Immature natural killer cell (primary cell): ENCODE data around the gene OST4. TPM values are rescaled to one million over a fixed set of nuclear protein-coding genes. Genes with fewer than 3 reads are reported as not detected.

ENCODE experiments used
- DNase-seq, 3 donors: peaks; one replicate each; pipeline ENCODE4 v3.0.0; 2022; ENCODE audit warnings: mixed read lengths in 1 of 3
- H3K27ac Mint-ChIP-seq, 6 donors: one replicate each; pipeline ENCODE4 v1.8.0; 2020; ENCODE audit warnings: mixed read lengths in 6 of 6, mild to moderate bottlenecking in 5 of 6, inconsistent platforms in 4 of 6, moderate library complexity in 3 of 6
- H3K27me3 Mint-ChIP-seq, 3 donors: one replicate each; pipeline ENCODE4 v1.8.0; 2020 to 2021; ENCODE audit warnings: low read depth in 3 of 3, mild to moderate bottlenecking in 3 of 3, mixed read lengths in 3 of 3, moderate library complexity in 3 of 3, inconsistent platforms in 1 of 3
- H3K36me3 Mint-ChIP-seq, 3 donors: one replicate each; pipeline ENCODE4 v1.8.0; 2020; ENCODE audit warnings: mixed read lengths in 3 of 3, inconsistent platforms in 2 of 3, mild to moderate bottlenecking in 2 of 3
- H3K4me1 Mint-ChIP-seq, 2 donors: one replicate each; pipeline ENCODE4 v1.8.0; 2020; ENCODE audit warnings: inconsistent platforms in 2 of 2, mild to moderate bottlenecking in 2 of 2, mixed read lengths in 2 of 2, moderate library complexity in 1 of 2
- H3K4me3 Mint-ChIP-seq, 5 donors: one replicate each; pipeline ENCODE4 v1.8.0; 2020; ENCODE audit warnings: mild to moderate bottlenecking in 5 of 5, mixed read lengths in 5 of 5, inconsistent platforms in 3 of 5, moderate library complexity in 3 of 5
- H3K9me3 Mint-ChIP-seq, 6 donors: one replicate each; pipeline ENCODE4 v1.8.0; 2020; ENCODE audit warnings: mild to moderate bottlenecking in 6 of 6, mixed read lengths in 6 of 6, inconsistent platforms in 4 of 6, moderate library complexity in 3 of 6
- polyA plus RNA-seq, 3 donors: library from polyadenylated mRNA; unstranded; fragments of 300-500 nt; fragmentation: Illumina TruSeq; gene quantifications; one replicate each; pipeline ENCODE4 v1.2.3, GENCODE V29; 2021

OST4 gene
- polyA plus RNA-seq, 3 donors from 2014 or later = 677 to 899 (median 681) TPM

DNA sequence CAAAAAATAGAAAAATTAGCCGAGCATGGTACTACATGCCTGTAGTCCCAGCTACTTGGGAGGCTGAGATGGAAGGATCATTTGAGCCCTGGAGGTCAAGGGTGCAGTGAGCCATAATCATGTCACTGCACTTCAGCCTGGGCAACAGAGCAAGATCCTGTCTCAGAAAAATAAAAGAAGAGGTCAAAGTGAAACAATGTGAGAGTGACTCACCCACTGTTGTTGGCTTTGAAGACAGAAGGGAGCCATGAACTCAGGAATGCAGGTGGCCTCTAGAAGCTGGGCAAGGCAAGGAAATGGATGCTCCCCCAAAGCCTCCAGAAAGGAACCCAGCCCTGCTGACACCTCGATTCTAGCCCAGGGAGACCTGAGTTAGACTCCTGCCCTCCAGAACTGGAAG, 42.4 kb downstream of the OST4 start:
- no peaks in the 10 kb centered on the region for H3K36me3 Mint-ChIP-seq
- H3K9me3 Mint-ChIP-seq = no peaks in the 10 kb centered on the region
- H3K4me1 Mint-ChIP-seq = peaks cover 20% of the 10 kb centered on the region in 2 donors
- no peak for DNase-seq
- no peak overlapping the region for H3K4me3 Mint-ChIP-seq
- peaks cover 0 to 2% (median 0%) of the 10 kb centered on the region in 3 donors for H3K27me3 Mint-ChIP-seq
- no peak overlapping the region for H3K27ac Mint-ChIP-seq

DNA sequence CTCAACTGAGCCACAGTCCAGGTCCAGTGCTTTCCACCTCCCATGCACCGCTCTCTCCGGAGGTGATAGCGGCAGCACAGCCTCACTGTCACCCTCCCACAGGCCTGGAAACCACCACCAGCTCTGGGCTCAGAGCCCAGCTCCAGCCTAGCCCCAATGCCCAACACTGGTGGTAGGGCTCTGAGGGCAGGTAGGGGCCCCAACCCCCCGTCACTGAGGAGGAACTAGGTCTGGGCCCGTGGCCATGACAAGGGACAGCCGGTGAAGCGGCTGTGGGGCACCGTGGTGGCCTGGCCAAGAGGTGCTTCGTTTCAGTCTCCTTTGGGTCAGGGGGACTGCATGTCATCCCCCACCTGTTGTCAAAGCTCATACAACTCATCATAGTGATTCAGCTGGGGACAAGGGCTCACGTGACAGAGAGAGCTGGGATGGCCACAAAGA, 44.2 kb downstream of the OST4 start:
- DNase-seq = no peak
- H3K36me3 Mint-ChIP-seq = peaks cover 0 to 3% (median 3%) of the 10 kb centered on the region in 3 donors
- no peaks in the 10 kb centered on the region for H3K9me3 Mint-ChIP-seq
- H3K4me1 Mint-ChIP-seq = peaks cover 5 to 7% of the 10 kb centered on the region in 2 donors
- H3K4me3 Mint-ChIP-seq = no peak overlapping the region
- no peak overlapping the region for H3K27ac Mint-ChIP-seq
- H3K27me3 Mint-ChIP-seq = peaks cover 0 to 3% (median 0%) of the 10 kb centered on the region in 3 donors

DNA sequence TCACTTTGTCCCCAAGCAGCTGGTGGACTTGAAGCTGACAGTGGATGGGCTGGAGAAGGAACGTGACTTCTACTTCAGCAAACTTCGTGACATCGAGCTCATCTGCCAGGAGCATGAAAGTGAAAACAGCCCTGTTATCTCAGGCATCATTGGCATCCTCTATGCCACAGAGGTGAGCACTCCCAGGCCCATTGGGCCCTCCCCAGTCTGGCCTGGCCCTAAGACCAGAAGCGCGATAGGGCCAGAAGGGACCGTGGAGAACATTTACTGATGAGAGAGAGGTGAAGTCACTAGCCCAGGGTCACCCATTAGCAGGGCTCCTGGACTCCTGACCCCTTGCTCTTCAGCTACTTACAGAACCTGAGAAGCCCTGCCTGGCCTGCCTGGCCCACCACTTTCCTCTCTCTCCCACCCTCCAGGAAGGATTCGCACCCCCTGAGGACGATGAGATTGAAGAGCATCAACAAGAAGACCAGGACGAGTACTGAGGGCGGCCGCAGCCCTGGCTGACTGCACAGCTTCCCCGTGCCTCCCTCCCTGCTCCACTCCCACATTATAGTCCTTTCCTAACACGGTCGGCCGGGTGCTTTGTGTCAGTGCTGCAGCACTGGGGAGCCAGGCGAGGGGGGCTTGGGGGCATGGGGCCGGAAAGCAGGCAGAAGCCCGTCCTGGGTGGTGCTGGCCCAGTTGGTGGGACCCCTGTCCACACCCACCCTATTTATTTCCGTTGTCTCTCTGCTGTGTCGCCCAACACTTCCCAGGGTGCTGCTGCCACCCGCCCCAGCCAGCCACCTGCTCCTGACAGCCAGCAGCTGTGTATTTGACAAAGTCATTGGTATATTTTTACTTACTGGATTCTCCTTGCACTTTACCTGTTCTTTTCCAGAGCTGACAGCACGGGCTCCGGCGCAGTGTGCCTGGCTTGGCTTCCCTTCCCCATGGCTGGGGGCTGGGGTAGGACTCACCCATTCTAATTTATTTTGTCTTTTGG, 45.3 kb downstream of the OST4 start:
- Mint-ChIP-seq H3K4me3 (no peak overlapping the region), H3K9me3 (no peaks in the 10 kb centered on the region), H3K4me1 (peaks cover 0 to 2% of the 10 kb centered on the region in 2 donors), H3K27me3 (peaks cover 0 to 3% (median 0%) of the 10 kb centered on the region in 3 donors), H3K27ac (no peak overlapping the region), H3K36me3 (peaks cover 0 to 3% (median 3%) of the 10 kb centered on the region in 3 donors)
- DNase-seq = no peak

DNA sequence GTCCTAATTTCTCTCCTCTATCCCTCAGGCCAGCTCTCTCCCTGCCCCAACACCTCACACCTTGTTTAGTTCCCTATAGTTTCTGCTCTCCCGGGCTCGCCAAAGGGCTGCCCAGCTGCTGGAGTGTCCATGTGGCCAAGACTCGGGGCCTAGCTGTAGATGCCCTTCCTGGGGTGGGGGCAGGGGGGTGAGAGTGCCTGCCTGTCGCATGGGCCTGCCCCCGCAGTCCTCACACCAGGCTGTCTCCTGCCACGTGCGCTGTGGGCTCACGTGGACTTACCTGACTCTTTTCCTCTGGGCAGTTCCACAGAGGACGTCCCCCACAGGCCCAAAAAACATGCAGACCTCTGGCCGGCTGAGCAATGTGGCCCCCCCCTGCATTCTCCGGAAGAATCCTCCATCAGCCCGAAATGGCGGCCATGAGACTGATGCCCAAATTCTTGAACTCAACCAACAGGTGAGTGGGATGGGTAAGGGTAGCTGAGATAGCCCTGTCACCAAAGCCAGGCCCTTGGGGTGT, 46.1 kb downstream of the OST4 start:
- no peak overlapping the region for H3K27ac Mint-ChIP-seq
- H3K4me3 Mint-ChIP-seq = no peak overlapping the region
- peaks cover 0 to 3% (median 0%) of the 10 kb centered on the region in 3 donors for H3K27me3 Mint-ChIP-seq
- H3K36me3 Mint-ChIP-seq = peaks cover 0 to 3% (median 3%) of the 10 kb centered on the region in 3 donors
- H3K4me1 Mint-ChIP-seq = no peaks in the 10 kb centered on the region
- H3K9me3 Mint-ChIP-seq = no peaks in the 10 kb centered on the region
- no peak for DNase-seq

DNA sequence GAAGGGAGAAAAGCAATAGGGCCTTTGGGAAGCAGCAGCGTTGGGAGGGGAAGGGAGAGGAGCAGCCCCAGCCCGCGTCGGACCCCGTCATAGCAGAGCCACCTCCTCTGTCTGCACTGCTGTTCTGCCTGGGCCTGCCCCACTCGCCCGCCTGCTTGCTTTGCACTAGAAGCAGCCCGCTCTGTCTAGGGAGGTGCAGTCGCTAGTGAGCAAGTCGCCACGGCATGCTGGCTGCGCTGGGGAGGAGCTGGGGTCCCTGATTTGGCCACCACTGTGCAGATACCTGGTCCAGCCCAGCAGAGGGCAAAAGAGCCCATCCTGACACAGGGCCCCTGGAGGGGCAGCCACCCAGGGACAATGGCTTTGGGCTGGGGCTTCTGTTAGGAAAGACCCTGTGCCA, 46.6 kb downstream of the OST4 start:
- DNase-seq = no peak
- H3K36me3 Mint-ChIP-seq = peaks cover 0 to 3% (median 3%) of the 10 kb centered on the region in 3 donors
- H3K4me1 Mint-ChIP-seq = no peaks in the 10 kb centered on the region
- no peak overlapping the region for H3K4me3 Mint-ChIP-seq
- H3K27ac Mint-ChIP-seq = no peak overlapping the region
- no peaks in the 10 kb centered on the region for H3K9me3 Mint-ChIP-seq
- H3K27me3 Mint-ChIP-seq = peaks cover 0 to 3% (median 0%) of the 10 kb centered on the region in 3 donors

DNA sequence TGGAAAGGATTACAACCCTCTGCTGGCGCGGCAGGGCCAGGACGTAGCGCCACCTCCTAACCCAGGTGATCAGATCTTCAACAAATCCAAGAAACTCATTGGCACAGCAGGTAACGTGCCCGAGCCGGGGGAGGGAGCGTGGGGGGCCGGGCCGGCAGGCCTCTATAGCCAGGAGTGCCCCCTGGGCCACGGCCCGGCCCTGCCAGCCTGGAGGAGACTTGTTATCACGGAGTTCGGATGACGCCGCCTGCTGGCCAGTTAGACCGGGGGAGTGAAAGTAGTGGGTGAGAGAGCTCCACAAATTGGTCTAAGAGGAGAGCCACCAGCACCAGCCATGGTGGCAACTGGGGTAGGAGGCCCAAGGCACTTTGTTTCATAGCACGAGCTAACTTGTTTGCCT, 47.3 kb downstream of the OST4 start:
- H3K27ac Mint-ChIP-seq = no peak overlapping the region
- no peak for DNase-seq

DNA sequence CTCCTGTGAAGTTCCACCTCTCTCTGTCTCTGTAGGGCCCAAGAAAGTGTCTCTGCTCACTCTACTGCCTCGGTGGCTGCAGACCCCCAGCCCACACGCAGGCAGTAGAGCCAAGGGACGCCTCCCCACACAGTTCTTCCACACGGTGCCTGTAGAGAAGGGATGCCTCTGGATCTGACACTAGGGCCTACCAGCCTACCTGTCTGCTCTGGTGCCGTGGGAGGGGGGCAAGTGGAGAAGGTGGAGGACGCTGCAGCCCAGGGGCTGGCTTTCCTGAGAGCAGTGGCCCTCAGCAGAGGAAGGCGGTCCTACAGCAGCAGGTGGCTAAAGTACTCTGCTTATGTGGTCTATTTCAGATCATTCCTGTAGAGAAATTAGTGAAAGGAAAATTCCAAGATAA, 47.7 kb downstream of the OST4 start:
- DNase-seq = no peak
- H3K27ac Mint-ChIP-seq = no peak overlapping the region
- peaks cover 0 to 1% (median 0%) of the 10 kb centered on the region in 3 donors for H3K27me3 Mint-ChIP-seq
- H3K4me3 Mint-ChIP-seq = no peak overlapping the region
- H3K36me3 Mint-ChIP-seq = peaks cover 0 to 3% (median 3%) of the 10 kb centered on the region in 3 donors
- no peaks in the 10 kb centered on the region for H3K4me1 Mint-ChIP-seq
- no peaks in the 10 kb centered on the region for H3K9me3 Mint-ChIP-seq

More for the DNA sequence above, 47.3 kb downstream of the OST4 start:
- Mint-ChIP-seq H3K36me3 (peaks cover 0 to 3% (median 3%) of the 10 kb centered on the region in 3 donors), H3K4me3 (no peak overlapping the region), H3K4me1 (no peaks in the 10 kb centered on the region), H3K27me3 (peaks cover 0 to 3% (median 0%) of the 10 kb centered on the region in 3 donors), H3K9me3 (no peaks in the 10 kb centered on the region)

DNA sequence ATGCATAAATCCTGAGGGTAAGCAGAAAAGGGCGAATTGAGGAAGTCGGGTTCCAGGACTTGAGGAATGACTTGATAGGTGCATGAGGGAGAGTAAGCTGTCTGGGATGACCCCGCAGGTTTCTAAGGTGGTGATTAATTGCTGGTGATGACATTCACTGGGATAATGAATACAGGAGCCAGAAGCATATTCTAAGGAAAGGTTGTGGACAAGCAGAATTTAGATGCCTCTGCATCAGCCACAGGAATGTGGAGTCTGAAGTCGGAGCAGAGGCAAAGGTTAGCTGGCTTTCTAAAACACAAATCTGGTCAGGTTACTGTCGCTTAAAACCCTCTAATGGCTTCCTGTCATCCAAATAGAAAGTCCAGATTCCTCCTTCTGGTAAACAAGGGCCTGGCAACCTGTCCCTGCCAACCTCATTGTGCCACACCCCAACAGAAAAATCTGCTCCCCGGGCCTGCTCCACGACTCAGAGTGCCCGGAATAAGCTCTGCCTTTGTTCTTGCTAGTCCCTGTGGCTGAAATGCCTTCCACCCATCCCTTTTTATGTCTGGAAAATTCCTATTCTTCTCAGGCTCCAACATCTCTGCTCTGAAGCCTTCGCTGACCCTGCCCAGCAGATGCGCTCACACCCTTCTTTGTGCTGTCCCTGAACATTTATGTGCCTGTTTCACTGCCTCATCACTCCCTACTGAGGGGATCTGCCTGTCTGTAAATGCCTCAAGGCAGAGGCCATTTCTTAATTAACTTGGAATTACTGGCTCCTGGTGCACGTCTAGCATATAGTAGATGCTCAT, 50.0 kb downstream of the OST4 start:
- H3K36me3 Mint-ChIP-seq = peaks cover 0 to 3% (median 3%) of the 10 kb centered on the region in 3 donors
- no peaks in the 10 kb centered on the region for H3K9me3 Mint-ChIP-seq
- H3K27ac Mint-ChIP-seq = no peak overlapping the region
- peaks cover 0 to 1% (median 0%) of the 10 kb centered on the region in 3 donors for H3K27me3 Mint-ChIP-seq
- no peak overlapping the region for H3K4me3 Mint-ChIP-seq
- no peaks in the 10 kb centered on the region for H3K4me1 Mint-ChIP-seq
- no peak for DNase-seq

Other genes with a start within 250 kb of the OST4 start
- gene DPYSL5, start 223.5 kb downstream of the OST4 start, polyA plus RNA-seq = not detected
- 1 to 10 TPM; 1.7 to 2.2 (median 1.9) TPM for gene MAPRE3, start 101.0 kb downstream of the OST4 start, polyA plus RNA-seq
- 10 to 100 TPM; 16.6 to 48.3 (median 17.6) TPM for gene TMEM214, start 38.7 kb downstream of the OST4 start, polyA plus RNA-seq
- gene AGBL5, start 20.0 kb downstream of the OST4 start, polyA plus RNA-seq = 10 to 100 TPM in 1 of 3 donors, 1 to 10 TPM in 2; 7.7 to 10.2 (median 8.9) TPM
- 1 to 10 TPM in 1 of 3 donors, under 1 TPM in 2; 0.80 to 1.3 (median 0.92) TPM for gene EMILIN1, start 7.0 kb upstream of the OST4 start, polyA plus RNA-seq
- gene KHK, start 15.1 kb upstream of the OST4 start, polyA plus RNA-seq = 1 to 10 TPM; 7.0 to 9.5 (median 8.4) TPM
- gene CGREF1, start 47.5 kb upstream of the OST4 start, polyA plus RNA-seq = not detected
- 1 to 10 TPM in 2 of 3 donors, under 1 TPM in 1; 0.38 to 5.5 (median 1.5) TPM for gene ABHD1, start 52.2 kb upstream of the OST4 start, polyA plus RNA-seq
- 100 to 1,000 TPM in 1 of 3 donors, 10 to 100 TPM in 2; 90.9 to 105 (median 94.2) TPM for gene PREB, start 63.0 kb upstream of the OST4 start, polyA plus RNA-seq
- gene PRR30, start 67.8 kb upstream of the OST4 start, polyA plus RNA-seq = not detected
- not detected for gene TCF23, start 77.3 kb upstream of the OST4 start, polyA plus RNA-seq
- 100 to 1,000 TPM; 264 to 391 (median 388) TPM for gene ATRAID, start 140.4 kb upstream of the OST4 start, polyA plus RNA-seq
- gene SLC5A6, start 140.6 kb upstream of the OST4 start, polyA plus RNA-seq = 10 to 100 TPM in 2 of 3 donors, 1 to 10 TPM in 1; 5.3 to 15.1 (median 11.5) TPM
- gene CAD, start 145.7 kb upstream of the OST4 start, polyA plus RNA-seq = 10 to 100 TPM in 1 of 3 donors, 1 to 10 TPM in 2; 6.9 to 17.8 (median 8.5) TPM
- not detected for gene SLC30A3, start 191.4 kb upstream of the OST4 start, polyA plus RNA-seq
- gene DNAJC5G, start 203.8 kb upstream of the OST4 start, polyA plus RNA-seq = not detected
- gene TRIM54, start 210.8 kb upstream of the OST4 start, polyA plus RNA-seq = under 1 TPM; 0.12 to 0.49 (median 0.48) TPM
- gene UCN, start 236.8 kb upstream of the OST4 start, polyA plus RNA-seq = under 1 TPM in 1 of 3 donors, not detected in 2; 0.66 TPM